ENCODE results near the gene SYT9. TPM values are rescaled to one million over a fixed set of nuclear protein-coding genes. Genes with fewer than 3 reads are reported as not detected.

SYT9 gene
- polyA plus RNA-seq, 1 donor from 2014 or later, result 2.3 TPM

GRCh38 chr11:7219491-7219890, 32.2 kb upstream of the SYT9 start:
- H3K27me3 ChIP-seq (ENCODE audit: insufficient read depth, low read depth, low read length), result no peaks in the 10 kb centered on the region
- no peak overlapping the region for H3K4me2 ChIP-seq (ENCODE audit: low read length)
- H3K4me3 ChIP-seq (ENCODE audit: low read length), result no peak overlapping the region
- H3K9ac ChIP-seq (ENCODE audit: low read length), result no peak overlapping the region
- H3K27ac ChIP-seq (ENCODE audit: low read length), result no peak overlapping the region
- no peaks in the 10 kb centered on the region for H3K9me2 ChIP-seq (ENCODE audit: insufficient read depth, low read length)
- H3K9me3 ChIP-seq (ENCODE audit: low read length), result no peaks in the 10 kb centered on the region
- H4K20me1 ChIP-seq (ENCODE audit: insufficient read depth), result no peaks in the 10 kb centered on the region
- no peak for TF ChIP-seq EZH2 (IDR thresholded peaks at IDR 0.05; ENCODE audit: borderline replicate concordance, insufficient read depth, low read length, poor library complexity, severe bottlenecking)
- TF ChIP-seq SMC3 (conservative IDR thresholded peaks at IDR 0.05; ENCODE audit: poor library complexity), result no peak
- TF ChIP-seq EP300 (conservative IDR thresholded peaks at IDR 0.05; ENCODE audit: poor library complexity, severe bottlenecking), result no peak
- no peak for TF ChIP-seq POLR2AphosphoS5 (IDR thresholded peaks at IDR 0.05)
- no peak for TF ChIP-seq MXI1 (conservative IDR thresholded peaks at IDR 0.05; ENCODE audit: poor library complexity, severe bottlenecking)
- no peak for TF ChIP-seq TAF1 (IDR thresholded peaks at IDR 0.05; ENCODE audit: low read depth)
- no peak for TF ChIP-seq REST (IDR thresholded peaks at IDR 0.05; ENCODE audit: borderline replicate concordance)
- TF ChIP-seq CTCF (IDR thresholded peaks at IDR 0.05; ENCODE audit: poor library complexity, severe bottlenecking), result no peak
- no peak for TF ChIP-seq RAD21 (conservative IDR thresholded peaks at IDR 0.05)
- no peak overlapping the region for H2AFZ ChIP-seq (ENCODE audit: low read depth, low read length)
- H3K79me2 ChIP-seq (replicated peaks; ENCODE audit: insufficient read depth, low read length), result no peaks in the 10 kb centered on the region
- no peaks in the 10 kb centered on the region for H3K36me3 ChIP-seq (ENCODE audit: insufficient read depth, low read length)
- H3F3A ChIP-seq (ENCODE audit: insufficient read depth, low read length, poor library complexity, severe bottlenecking), result no peaks in the 10 kb centered on the region

GRCh38 chr11:7220636-7221035, 31.1 kb upstream of the SYT9 start:
- H3F3A ChIP-seq (ENCODE audit: insufficient read depth, low read length, poor library complexity, severe bottlenecking), result no peaks in the 10 kb centered on the region
- no peak overlapping the region for H3K4me2 ChIP-seq (ENCODE audit: low read length)
- H3K27me3 ChIP-seq (ENCODE audit: insufficient read depth, low read depth, low read length), result no peaks in the 10 kb centered on the region
- H4K20me1 ChIP-seq (ENCODE audit: insufficient read depth), result no peaks in the 10 kb centered on the region
- no peaks in the 10 kb centered on the region for H3K9me3 ChIP-seq (ENCODE audit: low read length)
- TF ChIP-seq SMC3 (conservative IDR thresholded peaks at IDR 0.05; ENCODE audit: poor library complexity) (no peak), CTCF (IDR thresholded peaks at IDR 0.05; ENCODE audit: poor library complexity, severe bottlenecking) (no peak), MXI1 (conservative IDR thresholded peaks at IDR 0.05; ENCODE audit: poor library complexity, severe bottlenecking) (no peak), EP300 (conservative IDR thresholded peaks at IDR 0.05; ENCODE audit: poor library complexity, severe bottlenecking) (no peak), EZH2 (IDR thresholded peaks at IDR 0.05; ENCODE audit: borderline replicate concordance, insufficient read depth, low read length, poor library complexity, severe bottlenecking) (no peak), RAD21 (conservative IDR thresholded peaks at IDR 0.05) (no peak), POLR2AphosphoS5 (IDR thresholded peaks at IDR 0.05) (no peak), REST (IDR thresholded peaks at IDR 0.05; ENCODE audit: borderline replicate concordance) (no peak), TAF1 (IDR thresholded peaks at IDR 0.05; ENCODE audit: low read depth) (no peak)
- H2AFZ ChIP-seq (ENCODE audit: low read depth, low read length), result no peak overlapping the region
- H3K79me2 ChIP-seq (replicated peaks; ENCODE audit: insufficient read depth, low read length), result no peaks in the 10 kb centered on the region
- H3K4me3 ChIP-seq (ENCODE audit: low read length), result no peak overlapping the region
- no peaks in the 10 kb centered on the region for H3K9me2 ChIP-seq (ENCODE audit: insufficient read depth, low read length)
- no peak overlapping the region for H3K27ac ChIP-seq (ENCODE audit: low read length)
- H3K9ac ChIP-seq (ENCODE audit: low read length), result no peak overlapping the region
- no peaks in the 10 kb centered on the region for H3K36me3 ChIP-seq (ENCODE audit: insufficient read depth, low read length)
